Retinal pigment epithelial cell (primary cell): ENCODE data around the gene KLHL7.
"Not testable (repeated sequence)": the region's sequence is repeated elsewhere in the genome, so short reads cannot be mapped to it uniquely, and the experiment has no call there.

Source experiments
- DNase-seq: peaks from one replicate; pipeline ENCODE4 v3.0.0-alpha.2; 2010; ENCODE audit warnings: low read depth
- H3K4me3 ChIP-seq: 2 replicates; pipeline ENCODE4 v1.5.1; 2011; ENCODE audit warnings: mild to moderate bottlenecking, low read length, control low read depth, moderate library complexity
- TF ChIP-seq, protein P1 (sequence below): conservative IDR thresholded peaks from 2 replicates; pipeline ENCODE4 v1.5.1; 2011; ENCODE audit warnings: low read depth, low read length, control low read depth, inconsistent platforms

The KLHL7 gene

DNA sequence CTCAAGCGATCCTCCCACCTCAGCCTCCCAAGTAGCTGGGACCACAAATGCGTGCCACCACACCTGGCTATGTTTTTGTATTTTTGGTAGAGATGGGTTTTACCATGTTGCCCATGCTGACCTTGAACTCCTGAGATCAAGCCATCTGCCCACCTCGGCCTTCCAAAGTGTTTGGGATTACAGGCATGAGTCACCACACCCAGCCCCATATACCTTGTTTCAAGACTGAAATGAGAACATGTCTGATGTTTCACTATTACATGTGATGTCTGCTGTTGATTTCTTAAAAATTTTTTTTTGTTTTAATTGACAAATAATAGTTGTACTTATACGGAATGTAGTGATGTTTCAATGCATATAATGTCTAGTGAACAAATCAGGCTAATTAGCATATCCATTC lies 14.5 kb downstream of the KLHL7 start:
- no peak overlapping the region for H3K4me3 ChIP-seq
- TF ChIP-seq, protein P1, sequence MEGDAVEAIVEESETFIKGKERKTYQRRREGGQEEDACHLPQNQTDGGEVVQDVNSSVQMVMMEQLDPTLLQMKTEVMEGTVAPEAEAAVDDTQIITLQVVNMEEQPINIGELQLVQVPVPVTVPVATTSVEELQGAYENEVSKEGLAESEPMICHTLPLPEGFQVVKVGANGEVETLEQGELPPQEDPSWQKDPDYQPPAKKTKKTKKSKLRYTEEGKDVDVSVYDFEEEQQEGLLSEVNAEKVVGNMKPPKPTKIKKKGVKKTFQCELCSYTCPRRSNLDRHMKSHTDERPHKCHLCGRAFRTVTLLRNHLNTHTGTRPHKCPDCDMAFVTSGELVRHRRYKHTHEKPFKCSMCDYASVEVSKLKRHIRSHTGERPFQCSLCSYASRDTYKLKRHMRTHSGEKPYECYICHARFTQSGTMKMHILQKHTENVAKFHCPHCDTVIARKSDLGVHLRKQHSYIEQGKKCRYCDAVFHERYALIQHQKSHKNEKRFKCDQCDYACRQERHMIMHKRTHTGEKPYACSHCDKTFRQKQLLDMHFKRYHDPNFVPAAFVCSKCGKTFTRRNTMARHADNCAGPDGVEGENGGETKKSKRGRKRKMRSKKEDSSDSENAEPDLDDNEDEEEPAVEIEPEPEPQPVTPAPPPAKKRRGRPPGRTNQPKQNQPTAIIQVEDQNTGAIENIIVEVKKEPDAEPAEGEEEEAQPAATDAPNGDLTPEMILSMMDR = no peak
- DNase-seq = no peak

GRCh38 chr7:23121165-23121564 lies 15.6 kb downstream of the KLHL7 start:
- no peak overlapping the region for H3K4me3 ChIP-seq
- TF ChIP-seq, protein P1 = no peak

GRCh38 chr7:23123007-23123406 lies 17.4 kb downstream of the KLHL7 start:
- TF ChIP-seq, protein P1 = no peak
- H3K4me3 ChIP-seq = no peak overlapping the region
- DNase-seq = peak; percentile 46

More at GRCh38 chr7:23121165-23121564, 15.6 kb downstream of the KLHL7 start:
- DNase-seq = no peak

DNA sequence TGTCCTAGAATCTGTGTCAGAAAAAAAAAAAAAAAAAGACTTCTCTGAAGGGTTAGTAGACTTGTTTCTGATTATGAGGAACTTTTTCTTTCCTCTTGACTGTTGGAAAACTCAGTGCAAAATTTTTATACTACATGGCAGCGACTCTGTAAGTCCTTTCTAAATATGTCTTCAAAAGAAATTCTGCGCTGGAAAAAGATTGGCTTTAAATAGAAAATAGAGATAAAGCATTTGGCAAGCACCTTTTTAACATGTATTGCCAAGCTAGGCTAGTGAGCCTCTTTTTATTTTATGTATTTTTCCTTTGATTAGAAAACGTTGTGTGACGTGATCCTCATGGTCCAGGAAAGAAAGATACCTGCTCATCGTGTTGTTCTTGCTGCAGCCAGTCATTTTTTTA lies 17.9 kb downstream of the KLHL7 start:
- TF ChIP-seq, protein P1 = no peak
- no peak overlapping the region for H3K4me3 ChIP-seq
- no peak for DNase-seq

- no peak for DNase-seq
- TF ChIP-seq, protein P1 = no peak
Observed at GRCh38 chr7:23129036-23129435, 23.5 kb downstream of the KLHL7 start.

GRCh38 chr7:23131799-23132198 lies 26.2 kb downstream of the KLHL7 start:
- H3K4me3 ChIP-seq, DNase-seq: not testable (repeated sequence)

More at GRCh38 chr7:23129036-23129435, 23.5 kb downstream of the KLHL7 start:
- H3K4me3 ChIP-seq = no peak overlapping the region

- no peak overlapping the region for H3K4me3 ChIP-seq
- TF ChIP-seq, protein P1 = no peak
- DNase-seq = no peak
Observed at GRCh38 chr7:23133797-23134196, 28.2 kb downstream of the KLHL7 start.

DNA sequence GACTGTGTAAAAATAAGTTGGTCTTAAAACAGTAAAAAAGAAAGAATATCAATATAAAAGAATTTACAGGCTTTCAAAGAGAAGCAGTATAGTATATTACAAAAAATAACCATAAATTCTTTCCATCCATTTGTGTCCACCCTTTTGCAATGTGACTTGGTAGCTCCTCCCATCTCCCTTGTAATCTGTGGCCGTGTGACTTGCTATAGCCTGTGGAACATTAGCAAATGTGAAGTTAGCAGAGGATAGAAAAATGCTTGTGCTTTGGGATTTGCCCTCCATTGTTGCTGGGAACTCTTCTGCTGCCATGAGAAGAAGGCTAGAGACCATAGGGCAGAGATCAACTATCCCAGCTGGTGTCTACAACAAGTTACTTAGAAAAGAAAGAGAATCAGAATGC lies 30.2 kb downstream of the KLHL7 start:
- TF ChIP-seq, protein P1 = no peak
- DNase-seq = no peak
- no peak overlapping the region for H3K4me3 ChIP-seq
